ENCODE measurements around the gene ACTRT1.

The ACTRT1 gene

DNA sequence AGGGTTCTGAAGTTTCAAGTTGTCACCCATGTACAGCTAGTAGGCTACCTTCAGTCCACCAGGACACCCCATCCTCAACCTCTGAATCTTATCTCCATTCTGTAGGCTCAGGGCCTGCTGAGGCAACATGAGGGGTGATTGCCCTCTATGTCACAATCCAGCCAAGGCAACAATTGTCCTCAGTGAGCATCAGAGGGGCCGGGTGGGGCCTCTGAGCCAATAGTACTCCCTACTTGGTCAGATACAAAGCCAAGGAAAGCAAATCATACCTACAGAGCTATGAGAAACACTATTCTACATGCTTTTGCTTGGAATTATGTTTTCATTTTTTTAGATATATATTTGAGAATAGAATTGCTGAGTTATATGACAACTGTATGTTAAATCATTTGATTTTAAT is at the start of gene ACTRT1:
Gene ACTRT1, minus strand, starts transcription at position 101 of the 400 bp plus-strand sequence. CDS start 197 bp downstream, outside the sequence.
- H3K4me3 ChIP-seq (ENCODE audit: low read length): no peak within 1 kb of the TSS
- no peaks in the 10 kb centered on the region for H3K4me1 ChIP-seq (ENCODE audit: control insufficient read depth, low read length)
- H3K4me2 ChIP-seq (ENCODE audit: low read length): no peak within 1 kb of the TSS
- H3K27me3 ChIP-seq (ENCODE audit: control insufficient read depth, low read length): no peaks in the 10 kb centered on the region
- TF ChIP-seq EZH2phosphoT487 (IDR thresholded peaks at IDR 0.05; ENCODE audit: borderline replicate concordance, low read length): no peak
- TF ChIP-seq, protein P1, sequence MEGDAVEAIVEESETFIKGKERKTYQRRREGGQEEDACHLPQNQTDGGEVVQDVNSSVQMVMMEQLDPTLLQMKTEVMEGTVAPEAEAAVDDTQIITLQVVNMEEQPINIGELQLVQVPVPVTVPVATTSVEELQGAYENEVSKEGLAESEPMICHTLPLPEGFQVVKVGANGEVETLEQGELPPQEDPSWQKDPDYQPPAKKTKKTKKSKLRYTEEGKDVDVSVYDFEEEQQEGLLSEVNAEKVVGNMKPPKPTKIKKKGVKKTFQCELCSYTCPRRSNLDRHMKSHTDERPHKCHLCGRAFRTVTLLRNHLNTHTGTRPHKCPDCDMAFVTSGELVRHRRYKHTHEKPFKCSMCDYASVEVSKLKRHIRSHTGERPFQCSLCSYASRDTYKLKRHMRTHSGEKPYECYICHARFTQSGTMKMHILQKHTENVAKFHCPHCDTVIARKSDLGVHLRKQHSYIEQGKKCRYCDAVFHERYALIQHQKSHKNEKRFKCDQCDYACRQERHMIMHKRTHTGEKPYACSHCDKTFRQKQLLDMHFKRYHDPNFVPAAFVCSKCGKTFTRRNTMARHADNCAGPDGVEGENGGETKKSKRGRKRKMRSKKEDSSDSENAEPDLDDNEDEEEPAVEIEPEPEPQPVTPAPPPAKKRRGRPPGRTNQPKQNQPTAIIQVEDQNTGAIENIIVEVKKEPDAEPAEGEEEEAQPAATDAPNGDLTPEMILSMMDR (IDR thresholded peaks at IDR 0.05; ENCODE audit: low read depth, low read length, poor library complexity, severe bottlenecking): no peak
- no peaks in the 10 kb centered on the region for H4K20me1 ChIP-seq (ENCODE audit: control insufficient read depth, insufficient read depth, low read depth, low read length)
- H3K9me2 ChIP-seq (replicated peaks; ENCODE audit: control insufficient read depth, low read length): no peaks in the 10 kb centered on the region
- H3K79me2 ChIP-seq (ENCODE audit: control insufficient read depth, low read length): no peaks in the 10 kb centered on the region
- no peaks in the 10 kb centered on the region for H3F3A ChIP-seq (ENCODE audit: control insufficient read depth, insufficient read depth)
- H3K36me3 ChIP-seq (ENCODE audit: control insufficient read depth, low read length): no peaks in the 10 kb centered on the region
- no peaks in the 10 kb centered on the region for H3K9me3 ChIP-seq (ENCODE audit: control insufficient read depth, insufficient read depth, low read length)
- H3K27ac ChIP-seq (ENCODE audit: low read depth, low read length): no peak within 1 kb of the TSS

DNA sequence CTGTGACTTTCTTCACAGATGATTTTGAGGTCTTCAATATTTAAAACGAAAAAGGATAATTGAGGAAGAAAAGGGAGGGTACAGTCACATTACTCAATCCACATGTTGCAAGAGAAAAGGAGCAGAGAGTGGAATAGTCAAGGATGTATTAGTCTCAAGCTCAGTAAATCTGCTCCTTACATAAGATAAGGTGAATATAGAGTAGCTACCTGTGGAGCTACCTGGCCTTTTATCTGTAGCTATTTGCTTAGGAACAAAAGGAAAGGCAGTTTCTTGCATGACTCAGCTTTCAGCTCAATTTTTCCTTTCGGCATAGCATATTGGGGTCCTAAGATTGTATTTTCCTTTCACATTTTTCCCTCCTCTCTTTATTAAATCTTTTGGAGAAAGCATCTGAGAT is 26.3 kb upstream of the ACTRT1 start:
- no peaks in the 10 kb centered on the region for H3K4me1 ChIP-seq (ENCODE audit: control insufficient read depth, low read length)
- no peaks in the 10 kb centered on the region for H4K20me1 ChIP-seq (ENCODE audit: control insufficient read depth, insufficient read depth, low read depth, low read length)
- H3K4me3 ChIP-seq (ENCODE audit: low read length): no peak overlapping the region
- no peaks in the 10 kb centered on the region for H3K9me2 ChIP-seq (replicated peaks; ENCODE audit: control insufficient read depth, low read length)
- H3K27ac ChIP-seq (ENCODE audit: low read depth, low read length): no peak overlapping the region
- no peaks in the 10 kb centered on the region for H3K27me3 ChIP-seq (ENCODE audit: control insufficient read depth, low read length)
- TF ChIP-seq, protein P1 (IDR thresholded peaks at IDR 0.05; ENCODE audit: low read depth, low read length, poor library complexity, severe bottlenecking): no peak
- no peak for TF ChIP-seq EZH2phosphoT487 (IDR thresholded peaks at IDR 0.05; ENCODE audit: borderline replicate concordance, low read length)
- no peaks in the 10 kb centered on the region for H3K79me2 ChIP-seq (ENCODE audit: control insufficient read depth, low read length)
- H3K9me3 ChIP-seq (ENCODE audit: control insufficient read depth, insufficient read depth, low read length): no peaks in the 10 kb centered on the region
- no peaks in the 10 kb centered on the region for H3K36me3 ChIP-seq (ENCODE audit: control insufficient read depth, low read length)
- H3K4me2 ChIP-seq (ENCODE audit: low read length): no peak overlapping the region
- H3F3A ChIP-seq (ENCODE audit: control insufficient read depth, insufficient read depth): no peaks in the 10 kb centered on the region

DNA sequence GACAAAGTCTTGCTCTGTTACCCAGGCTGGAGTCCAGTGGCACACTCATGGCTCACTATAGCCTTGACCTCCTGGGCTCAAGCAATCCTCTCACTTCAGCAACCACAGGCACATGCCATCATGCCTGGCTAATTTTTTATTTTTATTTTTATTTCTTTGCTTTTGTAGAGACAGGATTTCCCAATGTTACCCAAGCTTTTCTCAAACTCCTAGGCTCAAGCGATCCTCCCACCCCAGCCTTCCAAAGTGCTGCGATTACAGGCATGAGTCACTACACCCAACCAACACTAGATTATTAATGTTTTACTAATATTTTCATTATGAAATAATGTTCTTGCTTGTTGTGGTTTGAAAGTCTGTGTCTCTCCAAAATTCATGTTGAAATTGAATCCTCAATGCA is 5.2 kb upstream of the ACTRT1 start:
- Histone ChIP-seq H3K4me2 (ENCODE audit: low read length) (no peak overlapping the region), H3K27me3 (ENCODE audit: control insufficient read depth, low read length) (no peaks in the 10 kb centered on the region)

More for the DNA sequence above, 5.2 kb upstream of the ACTRT1 start:
- Histone ChIP-seq H3K9me2 (replicated peaks; ENCODE audit: control insufficient read depth, low read length) (no peaks in the 10 kb centered on the region), H3K27ac (ENCODE audit: low read depth, low read length) (no peak overlapping the region), H3K4me3 (ENCODE audit: low read length) (no peak overlapping the region), H3F3A (ENCODE audit: control insufficient read depth, insufficient read depth) (no peaks in the 10 kb centered on the region), H3K36me3 (ENCODE audit: control insufficient read depth, low read length) (no peaks in the 10 kb centered on the region), H3K9me3 (ENCODE audit: control insufficient read depth, insufficient read depth, low read length) (no peaks in the 10 kb centered on the region), H3K4me1 (ENCODE audit: control insufficient read depth, low read length) (no peaks in the 10 kb centered on the region), H3K79me2 (ENCODE audit: control insufficient read depth, low read length) (no peaks in the 10 kb centered on the region), H4K20me1 (ENCODE audit: control insufficient read depth, insufficient read depth, low read depth, low read length) (no peaks in the 10 kb centered on the region)
- TF ChIP-seq, protein P1 (IDR thresholded peaks at IDR 0.05; ENCODE audit: low read depth, low read length, poor library complexity, severe bottlenecking): no peak
- TF ChIP-seq EZH2phosphoT487 (IDR thresholded peaks at IDR 0.05; ENCODE audit: borderline replicate concordance, low read length): no peak

Measured in DOHH2 (cell line).